ENCODE results near the gene CCR5.

Gene CCR5

GRCh38 chr3:46408853-46409252, 38.1 kb downstream of the CCR5 start:
- DNase-seq (ENCODE audit: low spot score), result no peak

GRCh38 chr3:46409739-46410489, 39.2 kb downstream of the CCR5 start:
- DNase-seq (ENCODE audit: low spot score), result no peak

GRCh38 chr3:46410669-46411068, 39.9 kb downstream of the CCR5 start:
- no peak for DNase-seq (ENCODE audit: low spot score)

GRCh38 chr3:46411271-46411670, 40.5 kb downstream of the CCR5 start:
- DNase-seq (ENCODE audit: low spot score), result no peak

- DNase-seq (ENCODE audit: low spot score), result no peak
Measured at GRCh38 chr3:46412786-46413298, 42.1 kb downstream of the CCR5 start.

DNA sequence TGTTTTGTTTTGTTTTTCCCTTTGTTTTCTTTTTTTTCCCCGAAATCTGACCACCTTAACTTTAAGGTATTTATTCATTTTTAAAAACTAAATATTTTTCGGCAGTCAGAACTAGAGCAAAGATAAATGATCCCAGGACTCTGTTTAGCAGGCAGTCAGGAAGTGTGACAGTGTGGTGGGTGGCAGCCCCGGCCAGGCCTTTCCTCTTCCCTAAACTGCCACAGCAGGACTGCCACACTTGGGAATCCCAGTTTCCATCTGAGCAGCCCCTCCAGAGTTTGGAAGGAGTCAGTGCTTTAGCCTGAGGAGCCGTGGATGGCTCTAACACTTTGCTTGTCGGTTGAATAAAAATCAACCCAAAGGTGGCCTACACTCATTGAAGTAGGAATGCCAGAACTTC, 43.2 kb downstream of the CCR5 start:
- no peak for DNase-seq (ENCODE audit: low spot score)

GRCh38 chr3:46414739-46415138, 44.0 kb downstream of the CCR5 start:
- no peak for DNase-seq (ENCODE audit: low spot score)

- no peak for DNase-seq (ENCODE audit: low spot score)
Measured at GRCh38 chr3:46416125-46416810, 45.5 kb downstream of the CCR5 start.

DNA sequence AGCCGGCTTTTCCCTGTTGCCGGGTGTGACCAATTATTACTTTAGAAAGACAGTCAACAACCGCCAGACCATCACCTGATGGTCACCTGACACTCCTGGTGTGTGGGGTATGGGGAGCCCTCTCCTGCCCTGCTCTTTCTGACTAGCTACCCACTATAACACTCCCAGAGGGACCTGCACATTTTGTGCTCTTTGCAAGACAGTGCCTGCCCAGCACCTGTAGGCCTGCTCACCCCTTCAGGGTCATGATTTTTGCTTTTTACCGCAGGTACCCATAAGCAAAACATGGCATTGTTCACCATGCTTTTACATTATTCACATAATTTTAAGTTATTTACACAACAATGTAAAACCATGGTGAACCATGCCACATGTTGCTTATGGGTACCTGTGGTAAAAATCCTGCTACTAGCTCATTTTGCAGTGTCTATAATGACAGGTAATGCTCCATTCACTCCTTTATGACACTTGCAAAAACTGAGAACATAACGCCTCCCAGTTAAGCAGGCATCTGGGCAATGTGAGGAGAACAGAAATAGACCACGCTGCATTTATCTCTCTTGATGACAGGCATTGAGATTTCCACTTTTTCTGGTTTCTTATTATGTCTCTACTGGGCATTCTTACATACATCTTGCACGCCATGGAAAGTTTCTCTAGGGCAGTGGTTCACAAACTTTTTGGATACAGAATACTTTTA, 46.2 kb downstream of the CCR5 start:
- no peak for DNase-seq (ENCODE audit: low spot score)

DNA sequence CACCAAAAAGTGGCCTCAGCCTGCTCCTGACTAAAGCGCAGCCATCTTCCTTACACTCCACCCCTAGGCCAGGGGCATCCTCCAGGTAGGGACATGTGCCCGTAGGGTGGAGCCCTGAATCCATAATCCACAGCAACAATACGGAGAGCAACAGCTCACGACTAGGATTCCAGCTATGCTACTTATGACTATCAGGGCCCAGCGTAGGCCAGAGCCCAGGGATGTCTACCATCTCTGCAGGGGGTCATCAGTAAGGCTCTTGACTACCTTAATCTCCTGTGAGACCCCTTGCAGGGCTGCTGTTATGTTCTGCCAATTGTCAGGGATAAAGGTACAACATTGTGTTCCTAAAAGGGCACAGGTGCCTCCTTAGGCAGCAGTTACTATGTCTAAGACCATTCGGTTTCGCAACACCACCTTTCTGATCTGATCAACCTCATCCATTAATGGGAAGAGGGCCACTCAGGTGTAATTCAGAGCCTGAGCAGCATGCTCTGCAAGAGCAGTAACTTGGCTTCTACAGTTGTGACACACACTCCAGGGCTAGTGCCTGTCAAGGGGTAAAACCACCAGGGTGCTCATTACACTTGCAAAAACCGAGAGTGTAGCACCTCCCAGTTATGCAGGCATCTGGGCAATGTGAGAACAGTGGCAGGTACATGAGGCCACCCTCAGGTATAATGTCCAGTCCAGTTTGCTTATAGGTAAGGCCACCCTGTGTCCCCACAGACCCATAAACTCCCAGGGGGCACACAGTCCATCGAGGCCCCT, 47.3 kb downstream of the CCR5 start:
- DNase-seq (ENCODE audit: low spot score), result no peak

DNA sequence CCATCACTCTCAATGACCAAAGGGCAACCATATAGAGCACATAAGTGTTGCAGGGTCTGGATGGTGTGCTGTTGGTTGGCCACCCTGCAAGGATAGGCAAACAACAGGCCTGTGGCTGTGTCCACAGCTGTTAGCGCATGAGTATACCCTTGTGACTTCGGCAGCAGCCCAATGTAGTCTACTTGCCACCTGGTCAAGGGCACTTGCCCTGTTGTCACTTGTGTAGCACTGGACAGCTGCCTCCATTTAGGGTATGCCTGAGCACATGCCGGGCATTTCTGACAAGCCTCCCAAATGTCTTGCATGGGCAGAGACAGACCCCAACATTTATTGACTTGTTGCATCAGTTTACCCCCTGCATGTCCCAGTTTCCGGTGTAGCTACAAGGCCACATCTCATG, 49.1 kb downstream of the CCR5 start:
- no peak for DNase-seq (ENCODE audit: low spot score)

DNA sequence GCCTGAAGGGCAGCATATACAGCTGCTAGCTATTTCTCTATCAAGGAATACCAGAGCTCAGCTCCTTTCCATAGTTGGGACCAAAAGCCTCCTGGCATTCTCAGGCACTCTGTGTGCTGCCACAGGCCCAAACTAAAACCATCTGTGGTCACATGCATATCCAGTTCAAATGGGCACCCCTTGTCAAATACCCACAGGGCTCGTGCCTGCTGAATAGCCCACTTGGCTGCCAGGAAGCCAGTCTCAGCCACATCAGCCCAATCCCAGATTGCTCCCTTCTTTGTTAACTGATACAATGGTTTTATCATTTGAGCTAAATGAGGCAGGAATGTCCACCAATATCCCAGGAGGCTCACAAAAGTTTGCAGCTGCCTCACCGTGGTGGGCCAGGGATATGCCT, 50.2 kb downstream of the CCR5 start:
- no peak for DNase-seq (ENCODE audit: low spot score)

DNA sequence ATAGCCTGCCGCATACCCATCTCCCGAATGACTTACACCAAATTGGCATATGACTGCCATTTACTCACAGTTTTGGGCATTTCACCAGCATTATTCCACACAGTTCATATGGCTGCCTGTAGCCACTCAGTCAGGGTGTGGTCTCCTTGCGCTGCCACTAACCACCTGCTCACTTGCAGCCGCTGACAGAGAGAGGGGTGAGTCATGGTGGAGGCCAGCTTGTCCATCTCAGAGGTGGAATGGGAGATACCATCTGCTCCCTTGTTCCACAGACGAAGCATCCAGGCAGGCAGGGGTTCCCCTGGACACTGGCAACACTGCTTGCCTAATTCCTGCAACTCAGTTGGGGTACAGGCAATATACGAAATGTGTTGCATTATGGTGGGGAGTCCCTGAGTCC, 51.9 kb downstream of the CCR5 start:
- no peak for DNase-seq (ENCODE audit: low spot score)

DNA sequence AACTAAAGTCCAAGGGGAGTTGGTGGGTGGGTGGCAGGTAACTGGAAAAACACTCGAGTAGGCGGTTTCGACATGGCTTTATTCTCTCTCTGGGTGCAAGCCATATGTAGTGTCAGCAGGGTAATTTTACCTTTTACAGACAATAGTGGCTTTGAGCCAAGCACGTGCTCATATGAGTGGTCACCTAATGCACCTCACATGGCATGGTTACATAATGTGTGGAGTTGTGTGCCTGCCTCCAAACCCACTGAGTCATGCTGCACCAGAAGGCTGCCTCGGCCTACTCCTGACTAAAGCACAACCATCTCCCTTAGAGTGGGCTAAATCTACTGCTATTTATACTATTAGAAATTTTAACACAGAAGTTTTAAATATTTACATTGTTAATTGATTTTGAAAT, 52.8 kb downstream of the CCR5 start:
- no peak for DNase-seq (ENCODE audit: low spot score)

All from hepatic stellate cell (primary cell).